HG02763 (cell line): ENCODE measurements around the gene ZNF24.

Source experiments
- ATAC-seq: cut with Tn5 transposase; IDR thresholded peaks from one replicate; pipeline ENCODE4 v1.9.1; 2021; ENCODE audit warnings: mild to moderate bottlenecking, moderate library complexity; ENCODE audit not compliant: unreplicated experiment

Gene ZNF24

GRCh38 chr18:35303610-35304009 is 40.6 kb downstream of the ZNF24 start:
- ATAC-seq, result no peak

- no peak for ATAC-seq
Observed at GRCh38 chr18:35296060-35296459, 48.2 kb downstream of the ZNF24 start.

GRCh38 chr18:35291166-35291565 is 53.1 kb downstream of the ZNF24 start:
- no peak for ATAC-seq

GRCh38 chr18:35290094-35290735 is 54.0 kb downstream of the ZNF24 start, which contains the start of gene ZSCAN30:
TSS of gene ZSCAN30 (minus strand) at chr18:35290229. CDS start at chr18:35264352, 25,877 bp downstream.
- peak; percentile 94 for ATAC-seq

- ATAC-seq, result peak; percentile 36
Observed at GRCh38 chr18:35289727-35290093, 54.5 kb downstream of the ZNF24 start.

GRCh38 chr18:35289293-35289692 is 54.9 kb downstream of the ZNF24 start:
- ATAC-seq, result no peak

- no peak for ATAC-seq
Observed at GRCh38 chr18:35284841-35285240, 59.4 kb downstream of the ZNF24 start.

- no peak for ATAC-seq
Observed at GRCh38 chr18:35283923-35284794, 60.1 kb downstream of the ZNF24 start.

- no peak for ATAC-seq
Observed at GRCh38 chr18:35282353-35282752, 61.9 kb downstream of the ZNF24 start.
